Right lobe of liver (tissue), 4 donors: Measurements from ENCODE around the gene JUP.

Experiments used
- CTCF ChIP-seq, 4 donors: fragments of 200-600 bp in 3 of 4; fragments of 450-650 bp in 1 of 4; IDR thresholded peaks; one replicate each; pipeline versions ENCODE4 v1.5.1 to v1.8.0; 2016 to 2022; ENCODE audit warnings: antibody characterized with exemption in 4 of 4, mild to moderate bottlenecking in 2 of 4
- POLR2A ChIP-seq: fragments of 450-650 bp; IDR thresholded peaks from one replicate; pipeline ENCODE4 v1.6.1; 2017; ENCODE audit warnings: antibody characterized with exemption, mild to moderate bottlenecking
- donor health status: DM: no; HTN: no; CAD: no.
- donor health status: DM: no; HTN: no; CAD: no.
- donor health status: DM: no; HTN: yes; CAD: no.

DNA sequence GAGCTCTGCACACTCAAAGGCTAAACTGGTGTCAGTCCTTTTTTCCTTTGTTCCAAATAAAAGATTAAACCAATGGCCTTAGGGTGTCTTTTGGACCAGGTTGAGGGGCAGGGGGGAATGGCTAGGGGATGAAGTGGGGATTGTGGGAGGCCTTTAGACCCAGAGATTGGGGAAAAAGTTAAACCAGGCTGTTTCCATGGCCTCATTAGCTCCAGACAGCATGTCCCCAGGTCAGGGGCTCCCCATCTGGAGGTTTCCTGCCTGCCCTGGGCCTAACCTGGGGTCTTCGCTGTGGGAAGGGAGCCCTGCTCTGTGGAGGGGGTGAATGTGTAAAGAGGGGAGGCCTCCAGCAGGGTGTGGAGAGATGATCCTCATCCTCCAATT is 36.6 kb upstream of the JUP start:
- no peak for TF ChIP-seq POLR2A
- TF ChIP-seq CTCF (IDR thresholded peaks at IDR 0.05), result no peak
